Measurements from ENCODE around the gene TRIM17. TPM values are rescaled to one million over a fixed set of nuclear protein-coding genes. Genes with fewer than 3 reads are reported as not detected.

TRIM17 gene
- total RNA-seq, 1 experiment from 2014 or later = 0.54 TPM

DNA sequence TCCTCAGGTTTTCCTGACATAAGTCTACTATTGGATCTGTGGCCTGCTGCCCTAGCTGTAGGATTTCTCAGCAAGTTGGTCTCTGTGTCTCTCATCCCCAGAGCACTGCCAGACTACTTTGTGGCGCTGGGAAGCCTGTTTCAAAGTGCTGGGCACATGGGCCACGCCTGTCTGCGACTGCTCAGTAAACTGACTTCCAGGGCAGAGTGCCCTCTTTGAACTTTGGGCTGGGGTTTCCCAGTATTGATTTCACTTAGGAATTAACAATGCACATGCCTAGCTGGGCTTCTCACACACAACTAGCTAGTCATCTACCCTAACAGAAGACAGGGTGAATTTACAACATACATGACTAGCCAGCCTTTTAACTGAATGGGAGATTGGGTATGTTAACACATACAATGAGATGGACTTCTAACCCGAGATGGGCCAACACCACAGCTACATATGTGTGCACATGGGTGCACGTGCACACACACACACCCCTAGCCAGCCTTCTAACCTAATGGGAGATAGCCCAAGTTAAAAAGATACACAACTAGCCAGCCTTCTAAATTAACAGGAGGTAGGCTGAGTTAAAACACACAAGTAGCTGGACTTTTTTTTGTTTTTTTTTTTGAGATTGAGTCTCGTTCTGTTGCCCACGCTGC, 6.9 kb upstream of the TRIM17 start:
- Histone ChIP-seq H3K36me3 (ENCODE audit: insufficient read depth, low read length, poor library complexity, severe bottlenecking) (no peaks in the 10 kb centered on the region), H3K27ac (ENCODE audit: low read depth, low read length, poor library complexity, severe bottlenecking) (no peak overlapping the region), H3K9me3 (ENCODE audit: low read depth, low read length, poor library complexity, severe bottlenecking) (no peaks in the 10 kb centered on the region), H3K27me3 (replicated peaks; ENCODE audit: insufficient read depth, low read depth, low read length, poor library complexity) (no peaks in the 10 kb centered on the region), H3K4me1 (ENCODE audit: insufficient read depth, low read length, poor library complexity, severe bottlenecking) (no peaks in the 10 kb centered on the region), H3K4me3 (ENCODE audit: low read depth, low read length, poor library complexity, severe bottlenecking) (no peak overlapping the region)
- ChIA-PET POLR2A (ENCODE audit: low non-redundant PET) (no interaction called here), CTCF (no interaction called here)
- no TSS peak for BruUV-seq (replicated peaks)
- intact Hi-C loops (cut with micrococcal nuclease; ENCODE audit: unreplicated experiment) = no loop called here
- TF ChIP-seq, protein P1, sequence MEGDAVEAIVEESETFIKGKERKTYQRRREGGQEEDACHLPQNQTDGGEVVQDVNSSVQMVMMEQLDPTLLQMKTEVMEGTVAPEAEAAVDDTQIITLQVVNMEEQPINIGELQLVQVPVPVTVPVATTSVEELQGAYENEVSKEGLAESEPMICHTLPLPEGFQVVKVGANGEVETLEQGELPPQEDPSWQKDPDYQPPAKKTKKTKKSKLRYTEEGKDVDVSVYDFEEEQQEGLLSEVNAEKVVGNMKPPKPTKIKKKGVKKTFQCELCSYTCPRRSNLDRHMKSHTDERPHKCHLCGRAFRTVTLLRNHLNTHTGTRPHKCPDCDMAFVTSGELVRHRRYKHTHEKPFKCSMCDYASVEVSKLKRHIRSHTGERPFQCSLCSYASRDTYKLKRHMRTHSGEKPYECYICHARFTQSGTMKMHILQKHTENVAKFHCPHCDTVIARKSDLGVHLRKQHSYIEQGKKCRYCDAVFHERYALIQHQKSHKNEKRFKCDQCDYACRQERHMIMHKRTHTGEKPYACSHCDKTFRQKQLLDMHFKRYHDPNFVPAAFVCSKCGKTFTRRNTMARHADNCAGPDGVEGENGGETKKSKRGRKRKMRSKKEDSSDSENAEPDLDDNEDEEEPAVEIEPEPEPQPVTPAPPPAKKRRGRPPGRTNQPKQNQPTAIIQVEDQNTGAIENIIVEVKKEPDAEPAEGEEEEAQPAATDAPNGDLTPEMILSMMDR (conservative IDR thresholded peaks at IDR 0.05; ENCODE audit: low read depth, low read length) = no peak
- no peak for TF ChIP-seq EZH2 (IDR thresholded peaks at IDR 0.05; ENCODE audit: borderline replicate concordance, low read depth, low read length, poor library complexity, severe bottlenecking)
- no peak for DNase-seq (ENCODE audit: low spot score)

DNA sequence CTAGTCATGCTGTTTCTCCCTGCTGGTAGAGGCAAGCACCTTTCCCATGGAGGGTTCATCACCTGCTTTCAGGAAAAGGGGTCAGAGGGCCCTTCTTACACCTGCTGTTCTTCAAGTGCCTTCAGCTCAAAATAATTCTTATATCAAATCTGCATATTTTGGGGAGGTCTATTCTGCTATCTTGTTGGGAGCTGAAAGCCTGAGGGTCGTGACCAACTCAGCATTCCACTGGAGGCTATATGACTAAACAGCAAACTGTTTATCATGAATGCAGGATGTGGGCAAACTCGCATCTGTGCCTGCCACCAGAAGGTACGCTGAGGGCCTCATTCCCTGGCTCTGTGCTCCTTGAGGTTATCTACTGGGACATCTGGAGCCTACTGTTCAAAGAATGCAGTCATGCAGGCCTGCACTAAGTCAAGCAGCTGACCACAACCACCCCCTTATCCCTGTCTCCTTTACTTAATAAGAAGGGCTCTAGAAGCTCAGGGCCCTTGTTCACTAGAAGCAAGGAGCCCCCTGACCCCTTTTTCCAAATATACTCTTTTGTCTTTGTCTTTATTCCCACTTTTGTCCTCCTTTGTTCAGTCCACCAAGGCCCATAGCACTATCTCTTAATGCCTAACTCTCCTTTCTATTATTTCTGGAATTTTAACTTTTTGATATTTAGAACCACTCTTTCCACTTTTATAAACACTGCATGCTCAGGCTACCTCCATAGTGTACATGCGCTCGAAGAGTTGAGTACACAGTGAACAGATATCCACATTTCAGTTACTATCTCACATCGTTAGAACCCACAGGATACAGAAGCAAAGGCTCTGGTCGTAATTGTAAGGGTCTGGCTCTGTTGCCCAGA, 4.5 kb upstream of the TRIM17 start:
- TF ChIP-seq, protein P1 (conservative IDR thresholded peaks at IDR 0.05; ENCODE audit: low read depth, low read length) = no peak
- no peak for TF ChIP-seq EZH2 (IDR thresholded peaks at IDR 0.05; ENCODE audit: borderline replicate concordance, low read depth, low read length, poor library complexity, severe bottlenecking)
- Histone ChIP-seq H3K36me3 (ENCODE audit: insufficient read depth, low read length, poor library complexity, severe bottlenecking) (no peaks in the 10 kb centered on the region), H3K27ac (ENCODE audit: low read depth, low read length, poor library complexity, severe bottlenecking) (no peak overlapping the region), H3K9me3 (ENCODE audit: low read depth, low read length, poor library complexity, severe bottlenecking) (no peaks in the 10 kb centered on the region), H3K4me3 (ENCODE audit: low read depth, low read length, poor library complexity, severe bottlenecking) (no peak overlapping the region), H3K27me3 (replicated peaks; ENCODE audit: insufficient read depth, low read depth, low read length, poor library complexity) (peaks cover 2% of the 10 kb centered on the region), H3K4me1 (ENCODE audit: insufficient read depth, low read length, poor library complexity, severe bottlenecking) (peaks cover 15% of the 10 kb centered on the region)
- intact Hi-C loops (cut with micrococcal nuclease; ENCODE audit: unreplicated experiment) = no loop called here
- POLR2A ChIA-PET (ENCODE audit: low non-redundant PET) = no interaction called here
- CTCF ChIA-PET = no interaction called here
- BruUV-seq (replicated peaks) = no TSS peak
- DNase-seq (ENCODE audit: low spot score) = no peak

DNA sequence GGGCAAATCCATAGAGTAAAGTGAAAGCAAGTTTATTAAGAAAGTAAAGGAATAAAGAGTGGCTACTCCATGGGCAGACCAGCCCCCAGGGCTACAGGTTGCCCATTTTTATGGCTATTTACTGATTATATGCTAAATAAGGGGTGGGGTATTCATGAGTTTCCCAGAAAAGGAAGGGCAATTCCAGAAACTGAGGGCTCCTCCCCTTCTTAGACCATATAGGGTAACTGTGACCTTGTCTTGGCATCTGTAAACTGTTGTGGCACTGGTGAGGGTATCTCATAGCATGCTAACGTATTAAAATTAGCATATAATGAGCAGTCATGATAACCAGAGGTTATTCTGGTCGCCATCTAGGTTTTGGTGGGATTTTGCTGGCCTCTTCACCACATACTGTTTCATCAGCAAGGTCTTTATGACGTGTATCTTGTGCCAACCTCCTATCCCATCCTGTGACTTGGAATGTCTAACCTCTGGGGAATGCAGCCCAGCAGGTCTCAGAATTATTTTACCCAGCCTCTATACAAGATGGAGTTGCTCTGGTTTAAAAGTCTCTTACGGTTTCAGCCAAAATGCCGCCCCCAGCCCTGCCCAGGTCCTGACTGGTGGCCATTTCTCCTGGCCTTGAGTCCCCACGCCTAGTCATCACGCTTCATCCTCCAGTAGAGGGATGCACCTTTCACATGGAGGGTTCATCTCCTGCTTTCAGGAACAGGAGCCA, 982 bp upstream of the TRIM17 start:
- no peak overlapping the region for H3K27ac ChIP-seq (ENCODE audit: low read depth, low read length, poor library complexity, severe bottlenecking)
- intact Hi-C loops (cut with micrococcal nuclease; ENCODE audit: unreplicated experiment) = no loop called here
- CTCF ChIA-PET = no interaction called here
- POLR2A ChIA-PET (ENCODE audit: low non-redundant PET) = no interaction called here
- H3K4me3 ChIP-seq (ENCODE audit: low read depth, low read length, poor library complexity, severe bottlenecking) = peak overlapping the region; percentile 49
- H3K4me1 ChIP-seq (ENCODE audit: insufficient read depth, low read length, poor library complexity, severe bottlenecking) = peaks cover 15% of the 10 kb centered on the region
- H3K36me3 ChIP-seq (ENCODE audit: insufficient read depth, low read length, poor library complexity, severe bottlenecking) = no peaks in the 10 kb centered on the region
- no peak for TF ChIP-seq EZH2 (IDR thresholded peaks at IDR 0.05; ENCODE audit: borderline replicate concordance, low read depth, low read length, poor library complexity, severe bottlenecking)
- TF ChIP-seq, protein P1 (conservative IDR thresholded peaks at IDR 0.05; ENCODE audit: low read depth, low read length) = no peak
- BruUV-seq (replicated peaks) = no TSS peak
- H3K27me3 ChIP-seq (replicated peaks; ENCODE audit: insufficient read depth, low read depth, low read length, poor library complexity) = peaks cover 4% of the 10 kb centered on the region
- H3K9me3 ChIP-seq (ENCODE audit: low read depth, low read length, poor library complexity, severe bottlenecking) = no peaks in the 10 kb centered on the region
- no peak for DNase-seq (ENCODE audit: low spot score)
